IMR-90 (cell line): ENCODE data around the gene DLAT. TPM values are rescaled to one million over a fixed set of nuclear protein-coding genes. Genes with fewer than 3 reads are reported as not detected.

Source experiments
- ATAC-seq: fragments of 200-7000 bp; cut with Tn5 transposase; 2 replicates; pipeline ENCODE4 v1.9.1; 2020; ENCODE audit warnings: low read depth, mild to moderate bottlenecking, moderate library complexity
- BruUV-seq: library from RNA; stranded (reverse); fragments of 400-500 nt; replicated peaks from 2 replicates; lab custom pipeline; 2021; lab: Mats Ljungman, UMichigan
- CTCF ChIA-PET: fragments of 300-600 bp; formaldehyde crosslinking; extraction: SDS; loops from one replicate; lab custom pipeline; 2021; ENCODE audit warnings: antibody characterized with exemption; lab: Yijun Ruan, JAX
- POLR2A ChIA-PET: fragments of 300-600 bp; sonication (Branson Sonifier 250); formaldehyde crosslinking; loops from one replicate; lab custom pipeline; 2022; ENCODE audit warnings: antibody characterized with exemption; ENCODE audit not compliant: unreplicated experiment; lab: Charles Lee
- DNase-seq: peaks from one replicate; pipeline ENCODE4 v3.0.0; 2013
- H2AFZ ChIP-seq: replicated peaks from 2 replicates; pipeline ENCODE3; 2013; ENCODE audit warnings: low read length, mild to moderate bottlenecking; ENCODE audit not compliant: poor library complexity
- H2AK5ac ChIP-seq: 2 replicates; pipeline ENCODE4 v1.6.1; 2013; ENCODE audit warnings: low read depth, low read length, inconsistent platforms
- H2AK9ac ChIP-seq: replicated peaks from 2 replicates; pipeline ENCODE3; 2013; ENCODE audit warnings: mild to moderate bottlenecking, low read depth, low read length, moderate library complexity; ENCODE audit not compliant: poor library complexity
- H2BK120ac ChIP-seq: 2 replicates; pipeline ENCODE4 v1.6.1; 2013; ENCODE audit warnings: low read depth, low read length, inconsistent platforms
- H2BK15ac ChIP-seq: 3 replicates; pipeline ENCODE4 v1.6.1; 2013; ENCODE audit warnings: low read depth, low read length, inconsistent platforms
- H2BK20ac ChIP-seq: 2 replicates; pipeline ENCODE4 v1.6.1; 2013; ENCODE audit warnings: low read depth, mild to moderate bottlenecking, inconsistent platforms, low read length, moderate library complexity
- H2BK5ac ChIP-seq: 2 replicates; pipeline ENCODE4 v1.6.1; 2013; ENCODE audit warnings: mild to moderate bottlenecking, low read depth, low read length, inconsistent platforms; ENCODE audit not compliant: poor library complexity, severe bottlenecking
- H3K14ac ChIP-seq: replicated peaks from 2 replicates; pipeline ENCODE4 v1.6.1; 2013; ENCODE audit warnings: low read depth, low read length, inconsistent platforms
- H3K18ac ChIP-seq: 2 replicates; pipeline ENCODE4 v1.6.1; 2013; ENCODE audit warnings: low read depth, low read length, control low read depth
- H3K23ac ChIP-seq: 2 replicates; pipeline ENCODE4 v1.6.1; 2013; ENCODE audit warnings: low read depth, low read length, inconsistent platforms
- H3K27ac ChIP-seq: 2 replicates; pipeline ENCODE4 v1.5.1; 2013; ENCODE audit warnings: mild to moderate bottlenecking, control low read depth, low read length; ENCODE audit not compliant: insufficient read depth
- H3K27me3 ChIP-seq: 2 replicates; pipeline ENCODE4 v1.6.1; 2013; ENCODE audit warnings: low read length; ENCODE audit not compliant: control insufficient read depth, insufficient read depth
- H3K36me3 ChIP-seq: 2 replicates; pipeline ENCODE4 v1.6.1; 2013; ENCODE audit warnings: low read length, mixed read lengths; ENCODE audit not compliant: control insufficient read depth, insufficient read depth
- H3K4ac ChIP-seq: 2 replicates; pipeline ENCODE4 v1.6.1; 2013; ENCODE audit warnings: low read depth, low read length, inconsistent platforms
- H3K4me1 ChIP-seq: 2 replicates; pipeline ENCODE4 v1.6.1; 2013; ENCODE audit warnings: low read length, mixed read lengths; ENCODE audit not compliant: control insufficient read depth, insufficient read depth
- H3K4me2 ChIP-seq: 2 replicates; pipeline ENCODE4 v1.6.1; 2013; ENCODE audit warnings: low read depth, mild to moderate bottlenecking, control low read depth, low read length, moderate library complexity
- H3K4me3 ChIP-seq: 2 replicates; pipeline ENCODE4 v1.5.1; 2013; ENCODE audit warnings: low read depth, mild to moderate bottlenecking, control low read depth, low read length, moderate library complexity; ENCODE audit not compliant: insufficient read depth
- H3K56ac ChIP-seq: 2 replicates; pipeline ENCODE4 v1.6.1; 2013; ENCODE audit warnings: low read length, inconsistent platforms; ENCODE audit not compliant: insufficient read depth; ENCODE audit errors: extremely low read depth
- H3K79me1 ChIP-seq, 2 experiments: 2 replicates each; pipeline ENCODE4 v1.6.1; 2013; ENCODE audit warnings: low read length in 2 of 2, inconsistent platforms in 1 of 2, low read depth in 1 of 2
- H3K9ac ChIP-seq: 2 replicates; pipeline ENCODE4 v1.6.1; 2013; ENCODE audit warnings: low read depth, low read length, control low read depth
- H3K9me1 ChIP-seq: 2 replicates; pipeline ENCODE4 v1.6.1; 2013; ENCODE audit warnings: low read length, inconsistent platforms; ENCODE audit not compliant: insufficient read depth
- H3K9me3 ChIP-seq: 2 replicates; pipeline ENCODE4 v1.6.1; 2013; ENCODE audit warnings: low read length; ENCODE audit not compliant: control insufficient read depth, insufficient read depth
- H4K20me1 ChIP-seq: 2 replicates; pipeline ENCODE4 v1.6.1; 2013; ENCODE audit warnings: low read length, inconsistent platforms; ENCODE audit not compliant: insufficient read depth
- H4K5ac ChIP-seq: 2 replicates; pipeline ENCODE4 v1.6.1; 2013; ENCODE audit warnings: mild to moderate bottlenecking, low read depth, low read length, control low read depth
- H4K8ac ChIP-seq, 2 experiments: 2 replicates each; pipeline ENCODE4 v1.6.1; 2013; ENCODE audit warnings: low read depth in 2 of 2, low read length in 2 of 2, control low read depth in 1 of 2, inconsistent platforms in 1 of 2
- H4K91ac ChIP-seq: 2 replicates; pipeline ENCODE4 v1.6.1; 2013; ENCODE audit warnings: low read depth, low read length, inconsistent platforms; ENCODE audit not compliant: insufficient read depth
- BHLHE40 ChIP-seq: fragments of 150-350 bp; IDR thresholded peaks from 2 replicates; pipeline ENCODE4 v1.6.1; 2016; ENCODE audit warnings: mild to moderate bottlenecking, low read depth, low read length
- CEBPB ChIP-seq: IDR thresholded peaks from 2 replicates; pipeline ENCODE4 v1.6.1; 2012; ENCODE audit warnings: low read depth, low read length, improper control_type of control experiment
- CHD1 ChIP-seq: IDR thresholded peaks from 2 replicates; pipeline ENCODE4 v1.6.1; 2012; ENCODE audit warnings: low read depth, low read length, improper control_type of control experiment
- CTCF ChIP-seq: conservative IDR thresholded peaks from 2 replicates; pipeline ENCODE4 v1.5.1; 2012; ENCODE audit warnings: mild to moderate bottlenecking, low read depth, low read length, improper control_type of control experiment
- ELK1 ChIP-seq: fragments of 150-350 bp; IDR thresholded peaks from 2 replicates; pipeline ENCODE4 v1.6.1; 2016; ENCODE audit warnings: low read depth, mild to moderate bottlenecking, low read length, moderate library complexity, borderline replicate concordance
- FOS ChIP-seq: fragments of 150-350 bp; IDR thresholded peaks from 2 replicates; pipeline ENCODE4 v1.6.1; 2016; ENCODE audit warnings: low read depth, low read length
- MAFK ChIP-seq: IDR thresholded peaks from 2 replicates; pipeline ENCODE4 v1.6.1; 2012; ENCODE audit warnings: low read depth, low read length, improper control_type of control experiment
- MAZ ChIP-seq: IDR thresholded peaks from 2 replicates; pipeline ENCODE4 v1.6.1; 2012; ENCODE audit warnings: low read depth, mild to moderate bottlenecking, low read length, improper control_type of control experiment, moderate library complexity, borderline replicate concordance
- MXI1 ChIP-seq: IDR thresholded peaks from 2 replicates; pipeline ENCODE4 v1.6.1; 2012; ENCODE audit warnings: low read depth, mild to moderate bottlenecking, low read length, moderate library complexity, borderline replicate concordance
- NFE2L2 ChIP-seq: fragments of 150-350 bp; IDR thresholded peaks from 2 replicates; pipeline ENCODE4 v1.6.1; 2016; ENCODE audit warnings: low read depth, mild to moderate bottlenecking, low read length
- POLR2A ChIP-seq: IDR thresholded peaks from 2 replicates; pipeline ENCODE4 v1.6.1; 2012; ENCODE audit warnings: mild to moderate bottlenecking, low read depth, low read length
- RAD21 ChIP-seq: IDR thresholded peaks from 2 replicates; pipeline ENCODE4 v1.6.1; 2012; ENCODE audit warnings: low read length, improper control_type of control experiment
- RCOR1 ChIP-seq: IDR thresholded peaks from 2 replicates; pipeline ENCODE4 v1.6.1; 2012; ENCODE audit warnings: mild to moderate bottlenecking, low read length, improper control_type of control experiment; ENCODE audit not compliant: insufficient replicate concordance
- RFX5 ChIP-seq: IDR thresholded peaks from 2 replicates; pipeline ENCODE4 v1.8.0; 2012; ENCODE audit warnings: low read depth, mild to moderate bottlenecking, low read length, moderate library complexity
- SMC3 ChIP-seq: fragments of 150-350 bp; IDR thresholded peaks from 2 replicates; pipeline ENCODE4 v1.6.1; 2016; ENCODE audit warnings: low read depth, mild to moderate bottlenecking, antibody characterized with exemption, low read length, moderate library complexity
- USF2 ChIP-seq: fragments of 150-350 bp; IDR thresholded peaks from 2 replicates; pipeline ENCODE4 v1.6.1; 2017; ENCODE audit warnings: mild to moderate bottlenecking, antibody characterized with exemption, low read length, low read depth
- WGBS, 2 experiments: methylation state at CpG; one replicate each; pipeline versions ENCODE4 v1.1.5 to v1.1.7; 2013; ENCODE audit warnings: missing lambda C conversion rate in 2 of 2; ENCODE audit not compliant: insufficient read length in 1 of 2; ENCODE audit errors: extremely low coverage in 2 of 2; 5-methylcytosine and 5-hydroxymethylcytosine counted together
- dilution Hi-C: fragments of 300-500 bp; cut with HindIII; formaldehyde crosslinking; loops from one replicate; pipeline ENCODE4 v1.14.3; 2018; ENCODE audit warnings: low sequenced_read_pairs; ENCODE audit not compliant: unreplicated experiment
- in situ Hi-C: fragments of 300-500 bp; cut with MboI; formaldehyde crosslinking; loops from 3 replicates; pipeline ENCODE4 v1.14.3; 2019; ENCODE audit warnings: low sequenced_read_pairs, inconsistent platforms, mixed read lengths
- intact Hi-C: fragments of 100-400 bp; cut with micrococcal nuclease; formaldehyde crosslinking; loops from 2 replicates; pipeline ENCODE4 v1.10.0; 2022
- polyA plus RNA-seq, 3 experiments: library from polyadenylated mRNA; depleted of rRNA; stranded (reverse); fragments of >200 nt; gene quantifications; 2 replicates each; pipeline ENCODE4 v1.2.3, GENCODE V29; 2012; ENCODE audit warnings: low replicate concordance in 1 of 3
- total RNA-seq: library from RNA; depleted of rRNA; stranded (reverse); fragments of >200 nt; gene quantifications from 2 replicates; pipeline ENCODE4 v1.2.3, GENCODE V29; 2012

DLAT gene
- total and polyA plus RNA-seq, 2 of the 4 experiments (the other 2 are of a cell fraction): 15.5 to 27.2 TPM

- no CpG with 5 or more reads among the region's 5 CpGs for WGBS, 2 experiments
- Histone ChIP-seq H3K36me3 (peaks cover 6% of the 10 kb centered on the region), H2BK5ac (no peak overlapping the region), H3K14ac (no peak overlapping the region), H3K4ac (no peak overlapping the region), H3K4me3 (no peak overlapping the region), H3K4me2 (no peak overlapping the region), H2AK5ac (no peak overlapping the region), H3K79me1 (peaks cover 3 to 5% of the 10 kb centered on the region in 2 experiments; a peak in 1 of 4 replicates), H2AFZ (no peak overlapping the region), H2BK15ac (no peak overlapping the region), H3K9me1 (peaks cover 7% of the 10 kb centered on the region), H3K4me1 (peaks cover 8% of the 10 kb centered on the region), H4K91ac (no peak overlapping the region), H4K5ac (no peak overlapping the region), H2AK9ac (no peak overlapping the region), H3K18ac (no peak overlapping the region), H3K23ac (no peak overlapping the region), H2BK20ac (no peak overlapping the region), H4K8ac (no peak overlapping the region), H3K56ac (no peak overlapping the region), H4K20me1 (no peaks in the 10 kb centered on the region), H3K9ac (no peak overlapping the region), H3K27ac (no peak overlapping the region), H3K27me3 (no peaks in the 10 kb centered on the region), H3K9me3 (no peaks in the 10 kb centered on the region), H2BK120ac (no peak overlapping the region)
- ATAC-seq (no peak), DNase-seq (no peak)
- intact Hi-C loops: no loop called here
- no TSS peak for BruUV-seq
- in situ Hi-C loops: loop anchor here (25.0 kb wide), 1 partner anchor 399 kb away; no protein-coding TSS in a partner anchor
- no peak for TF ChIP-seq NFE2L2
- no peak for TF ChIP-seq CTCF
- no peak for TF ChIP-seq RAD21
- no peak for TF ChIP-seq POLR2A
- TF ChIP-seq CHD1: no peak
- no peak for TF ChIP-seq USF2
- TF ChIP-seq SMC3: no peak
- no peak for TF ChIP-seq RFX5
- TF ChIP-seq FOS: no peak
- no peak for TF ChIP-seq MAZ
- no peak for TF ChIP-seq MAFK
- no peak for TF ChIP-seq CEBPB
- no peak for TF ChIP-seq RCOR1
- no peak for TF ChIP-seq MXI1
- TF ChIP-seq BHLHE40: no peak
- TF ChIP-seq ELK1: no peak
- CTCF ChIA-PET: no interaction called here
- POLR2A ChIA-PET: interaction anchor here (0.6 kb wide), 1 partner anchor 231 kb away, joined by 6 read pairs; no protein-coding TSS in a partner anchor
- dilution Hi-C loops: no loop called here
These were observed 38.6 kb upstream of the DLAT start for GRCh38 chr11:111986589-111986988.
